ENCODE results near the gene E2F4.

GRCh38 chr16:67228905-67229304, 37.0 kb downstream of the E2F4 start:
- TF ChIP-seq CTCF (IDR thresholded peaks at IDR 0.05) (no peak), POLR2A (IDR thresholded peaks at IDR 0.05) (no peak)

All from testis (tissue), 2 donors.